HEK293T (cell line): ENCODE data around the gene AGAP1.

Source experiments
- ARNT ChIP-seq: fragments of 450-650 bp; IDR thresholded peaks from 2 replicates; pipeline ENCODE4 v1.6.1; 2017; ENCODE audit warnings: mild to moderate bottlenecking
- BHLHE40 ChIP-seq: fragments of 450-650 bp; IDR thresholded peaks from 2 replicates; pipeline ENCODE4 v1.6.1; 2016; ENCODE audit warnings: mild to moderate bottlenecking, moderate library complexity, borderline replicate concordance
- ELF4 ChIP-seq: fragments of 450-650 bp; IDR thresholded peaks from 2 replicates; pipeline ENCODE4 v1.6.1; 2017; ENCODE audit warnings: antibody characterized with exemption
- FOXK2 ChIP-seq: fragments of 450-650 bp; IDR thresholded peaks from 2 replicates; pipeline ENCODE4 v1.6.1; 2016; ENCODE audit warnings: mild to moderate bottlenecking
- HDGF ChIP-seq: fragments of 450-650 bp; IDR thresholded peaks from 2 replicates; pipeline ENCODE4 v1.6.1; 2017; ENCODE audit warnings: antibody characterized with exemption, borderline replicate concordance
- TARDBP ChIP-seq: fragments of 450-650 bp; IDR thresholded peaks from 2 replicates; pipeline ENCODE4 v1.6.1; 2016

DNA sequence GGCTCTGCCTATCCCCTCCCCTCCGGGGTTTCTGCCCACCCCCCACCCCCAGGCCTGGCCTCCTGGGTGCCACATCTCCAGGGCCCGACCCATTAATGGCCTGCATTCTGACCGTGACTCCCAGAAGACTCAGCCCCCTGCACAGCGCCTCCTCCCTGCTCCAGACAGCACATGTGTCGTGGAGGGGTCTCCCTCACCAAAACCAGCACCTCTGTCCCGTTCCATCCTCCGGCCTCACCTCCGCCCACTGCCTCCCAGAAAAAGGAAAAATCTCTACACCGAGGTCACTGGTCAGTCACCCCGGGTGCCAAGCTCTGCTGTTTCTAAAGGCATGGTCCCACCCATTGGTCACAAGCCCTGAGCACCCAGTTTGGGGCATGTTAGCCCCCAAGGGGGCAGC, 609.1 kb downstream of the AGAP1 start:
- TF ChIP-seq ARNT (no peak), FOXK2 (no peak), BHLHE40 (no peak), TARDBP (no peak), ELF4 (no peak), HDGF (no peak)
